Measurements from ENCODE around the gene CHTF18.
"Not testable (repeated sequence)": the region's sequence is repeated elsewhere in the genome, so short reads cannot be mapped to it uniquely, and the experiment has no call there.

The CHTF18 gene

DNA sequence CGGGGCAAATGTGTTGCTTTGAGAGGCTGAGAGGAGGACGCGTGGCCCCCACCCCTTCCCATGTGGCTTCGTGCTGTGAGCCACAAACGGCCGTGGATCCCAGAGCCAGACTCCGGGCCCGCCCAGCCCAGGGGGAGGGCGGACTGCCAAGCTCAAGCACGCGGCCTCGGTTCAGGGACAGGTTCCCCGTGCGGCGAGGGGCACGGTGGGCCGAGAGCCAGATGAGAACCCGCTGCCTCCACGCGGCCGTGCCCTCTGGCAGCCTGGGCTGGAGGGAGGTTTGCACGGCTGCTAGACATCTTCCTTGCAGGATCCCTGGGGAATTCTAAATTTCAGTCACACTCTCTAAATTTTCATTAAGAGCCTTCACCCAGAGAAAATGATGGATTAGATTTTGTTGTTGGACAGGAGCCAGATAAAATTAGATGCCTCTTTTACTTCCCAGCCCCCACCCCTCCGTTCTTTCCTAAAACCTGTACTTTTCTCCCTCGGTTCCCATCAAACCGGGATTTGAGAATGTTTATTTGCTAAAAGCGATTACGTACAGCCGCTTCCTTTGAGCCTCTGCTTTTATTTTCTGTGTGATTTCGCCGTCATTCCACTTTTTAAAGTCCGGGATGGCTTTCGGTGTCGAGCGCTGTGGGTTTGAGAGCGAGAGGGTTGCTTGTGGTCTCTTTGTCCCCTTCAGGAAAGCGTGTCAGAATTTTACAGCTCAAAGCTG, 37.1 kb downstream of the CHTF18 start:
- DNase-seq (ENCODE audit: low read depth in 2 of 2, low spot score in 1 of 2) = no peak

GRCh38 chr16:827513-827912, 39.1 kb downstream of the CHTF18 start:
- DNase-seq (ENCODE audit: low read depth in 2 of 2, low spot score in 1 of 2) = no peak

GRCh38 chr16:828891-829290, 40.5 kb downstream of the CHTF18 start:
- no peak for DNase-seq (ENCODE audit: low read depth in 2 of 2, low spot score in 1 of 2)

DNA sequence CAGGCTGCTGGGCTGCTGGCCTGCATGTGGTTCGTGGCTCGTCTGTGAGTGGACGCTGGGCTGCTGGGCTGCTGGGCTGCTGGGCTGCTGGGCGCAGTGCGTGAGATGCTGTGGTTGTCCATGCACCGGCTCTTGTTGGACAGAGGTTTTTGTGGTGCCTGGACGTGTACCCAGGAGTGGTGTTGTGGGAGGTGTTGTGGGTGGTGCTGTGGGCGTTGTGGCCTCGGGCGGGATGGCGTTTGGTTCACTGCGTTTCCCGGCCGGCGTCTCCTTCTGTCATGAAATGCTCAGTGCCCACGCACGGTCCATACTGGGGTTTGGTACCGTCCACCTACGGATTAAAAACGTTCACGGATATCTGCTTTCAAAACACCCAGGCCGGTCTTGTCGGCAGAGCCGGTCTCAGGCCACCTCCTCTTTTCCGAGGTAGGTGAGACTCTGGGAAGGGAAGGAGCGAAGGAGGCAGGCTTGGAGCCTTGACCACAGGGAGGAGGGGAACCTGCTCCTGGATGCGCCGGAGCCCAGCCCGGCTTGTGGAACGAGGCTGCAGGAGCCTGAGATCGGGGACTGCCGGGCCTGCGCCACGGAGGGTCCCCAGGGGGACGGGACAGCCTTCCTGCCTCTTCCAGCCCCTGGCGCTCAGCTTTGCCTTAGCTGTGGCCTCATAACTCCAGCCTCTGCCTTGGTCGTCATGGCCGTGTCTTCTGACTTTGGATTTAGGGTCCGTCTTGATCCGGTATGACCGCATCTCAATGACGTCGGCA, 41.9 kb downstream of the CHTF18 start:
- no peak for DNase-seq (ENCODE audit: low read depth in 2 of 2, low spot score in 1 of 2)

DNA sequence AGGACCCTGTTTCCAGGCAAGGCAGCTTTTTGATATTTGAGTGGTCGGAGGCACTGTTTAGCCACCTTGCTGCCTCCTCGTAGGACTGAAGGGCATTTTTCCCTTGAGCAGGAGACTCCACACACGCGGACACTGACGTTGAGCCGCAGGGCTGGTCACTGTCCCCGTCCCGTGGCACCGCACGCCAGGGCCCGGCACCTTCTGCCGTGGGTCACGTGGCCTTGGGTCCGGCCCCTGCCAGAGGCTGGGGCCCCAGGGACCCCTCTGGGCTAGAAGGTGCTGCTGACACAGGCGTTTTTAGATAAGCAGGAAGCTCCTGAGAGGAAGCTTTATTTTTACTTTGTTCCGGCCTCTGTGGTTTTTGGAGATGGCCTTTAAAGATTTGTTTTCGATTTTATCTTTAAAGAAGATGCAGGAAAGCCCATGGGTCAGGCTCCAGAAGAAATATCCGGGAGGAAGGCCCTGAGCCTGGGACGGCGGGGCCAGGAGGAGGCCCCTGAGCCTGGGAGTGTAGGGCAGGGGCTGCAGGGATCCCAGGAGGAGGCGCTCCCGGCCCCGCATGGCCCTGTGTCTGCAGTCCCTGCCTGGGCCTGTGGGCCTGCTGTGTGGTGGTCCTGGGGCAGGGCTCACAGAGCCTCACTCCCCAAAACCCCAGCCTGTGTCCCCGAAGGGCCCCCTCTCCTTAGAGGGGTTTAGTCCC, 42.6 kb downstream of the CHTF18 start:
- DNase-seq (ENCODE audit: low read depth in 2 of 2, low spot score in 1 of 2) = no peak

DNA sequence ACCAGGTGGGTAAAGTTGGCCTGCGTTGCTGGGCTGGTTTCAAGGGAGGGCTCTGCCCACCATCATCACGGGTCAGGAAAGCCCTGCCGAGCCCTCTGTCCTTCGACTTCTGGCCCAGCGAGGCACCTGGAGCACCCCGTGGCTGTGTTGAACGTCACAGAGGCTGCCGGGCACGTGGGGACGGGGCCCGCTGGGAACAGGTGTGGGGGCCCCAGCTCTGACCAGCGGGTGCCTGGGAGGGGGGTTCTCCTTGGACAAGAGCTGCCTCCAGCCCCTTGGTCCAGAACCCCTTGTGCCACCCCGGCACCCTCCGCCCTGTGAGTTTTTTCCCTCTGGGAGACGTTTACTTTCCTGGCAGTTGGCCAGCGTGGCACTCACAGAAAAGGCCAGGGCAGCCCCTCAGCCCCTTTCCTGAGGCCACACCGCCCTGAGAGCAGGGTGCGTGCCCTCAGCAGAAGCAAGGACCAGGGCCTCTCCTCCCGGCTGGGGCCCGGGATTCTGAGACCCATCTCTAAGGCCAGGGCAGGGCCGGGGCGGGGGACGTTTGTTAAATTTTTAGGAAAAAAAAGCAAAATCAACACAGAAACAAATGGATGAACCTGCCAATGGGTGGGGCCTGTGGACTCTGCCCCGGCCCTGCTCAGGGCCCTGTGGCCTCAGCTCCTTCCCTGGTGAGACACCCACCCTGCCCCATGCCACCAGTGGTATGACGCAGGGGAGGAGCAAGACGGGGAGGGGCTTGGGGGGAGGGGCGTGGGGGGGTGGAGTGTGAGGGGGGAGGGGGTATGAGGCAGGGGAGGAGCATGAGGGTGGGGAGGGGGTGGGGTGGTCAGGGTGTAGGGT, 43.4 kb downstream of the CHTF18 start:
- no peak for DNase-seq (ENCODE audit: low read depth in 2 of 2, low spot score in 1 of 2)

- DNase-seq (ENCODE audit: low read depth in 2 of 2, low spot score in 1 of 2) = no peak
These were observed 44.4 kb downstream of the CHTF18 start for GRCh38 chr16:832652-833336.

- no peak for DNase-seq (ENCODE audit: low read depth in 2 of 2, low spot score in 1 of 2)
These were observed 45.0 kb downstream of the CHTF18 start for GRCh38 chr16:833411-833810.

DNA sequence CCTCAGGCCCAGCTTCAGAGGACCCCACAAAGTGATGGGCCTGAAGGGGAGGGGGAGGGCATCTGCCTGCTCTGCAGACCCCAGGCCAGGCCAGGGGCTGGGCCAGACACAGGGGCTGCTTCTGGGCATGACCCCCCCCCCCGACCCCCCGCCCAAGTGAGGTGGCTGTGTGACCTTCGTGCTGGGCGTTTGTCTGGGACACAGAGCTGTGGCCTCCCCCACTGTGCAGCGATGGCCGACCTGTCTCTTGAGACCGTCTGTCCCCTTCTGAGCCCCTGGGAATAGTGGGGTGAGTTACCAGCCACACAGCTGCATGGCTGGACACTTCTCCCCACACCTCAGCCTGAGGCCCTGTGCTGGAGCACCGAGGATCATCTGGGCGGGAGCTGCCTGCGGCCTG, 47.0 kb downstream of the CHTF18 start:
- no peak for DNase-seq (ENCODE audit: low read depth in 2 of 2, low spot score in 1 of 2)

DNA sequence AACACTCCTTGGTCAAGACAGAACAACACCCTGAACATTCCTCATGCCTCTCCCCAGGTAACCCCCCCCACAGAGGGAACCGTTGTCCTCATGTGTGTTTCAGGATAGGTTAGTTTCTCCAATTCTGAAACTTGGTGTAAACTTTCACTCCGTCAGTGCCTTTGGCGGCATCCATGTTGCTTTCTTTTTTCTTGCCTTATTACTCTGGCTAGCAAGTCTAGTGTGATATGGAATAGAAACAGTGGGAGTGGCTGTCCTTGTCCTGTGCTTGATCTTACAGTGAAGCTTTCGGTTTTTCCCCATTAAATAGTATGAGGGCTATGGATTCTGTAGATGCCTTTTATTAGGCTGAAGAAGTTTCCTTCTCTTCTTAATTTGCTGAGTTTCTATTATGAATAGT, 47.8 kb downstream of the CHTF18 start:
- no peak for DNase-seq (ENCODE audit: low read depth in 2 of 2, low spot score in 1 of 2)

GRCh38 chr16:836822-837221, 48.4 kb downstream of the CHTF18 start:
- not testable (repeated sequence) for DNase-seq (ENCODE audit: low read depth in 2 of 2, low spot score in 1 of 2)

DNA sequence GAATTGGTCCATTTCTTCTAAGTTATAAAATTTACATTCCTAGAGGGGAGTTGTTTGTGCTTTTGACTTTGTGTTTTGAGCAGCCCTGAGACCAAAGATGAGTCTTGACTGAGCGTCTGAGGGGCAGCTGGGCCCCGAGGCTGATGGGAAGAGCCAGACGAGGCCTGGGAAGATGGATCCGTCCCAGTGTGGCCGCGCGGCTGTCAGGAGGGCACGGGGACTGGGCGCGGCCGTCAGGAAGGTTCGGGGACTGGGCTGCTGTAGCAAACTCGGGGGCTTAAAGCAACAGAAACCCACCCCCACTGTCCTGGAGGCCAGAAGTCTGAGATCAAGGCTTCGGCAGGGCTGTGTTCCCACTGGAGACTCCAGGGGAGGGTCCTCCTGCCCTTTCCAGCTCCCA, 50.3 kb downstream of the CHTF18 start:
- DNase-seq (ENCODE audit: low read depth in 2 of 2, low spot score in 1 of 2) = no peak

GRCh38 chr16:839643-840408, 51.4 kb downstream of the CHTF18 start:
- DNase-seq (ENCODE audit: low read depth in 2 of 2, low spot score in 1 of 2) = no peak

DNA sequence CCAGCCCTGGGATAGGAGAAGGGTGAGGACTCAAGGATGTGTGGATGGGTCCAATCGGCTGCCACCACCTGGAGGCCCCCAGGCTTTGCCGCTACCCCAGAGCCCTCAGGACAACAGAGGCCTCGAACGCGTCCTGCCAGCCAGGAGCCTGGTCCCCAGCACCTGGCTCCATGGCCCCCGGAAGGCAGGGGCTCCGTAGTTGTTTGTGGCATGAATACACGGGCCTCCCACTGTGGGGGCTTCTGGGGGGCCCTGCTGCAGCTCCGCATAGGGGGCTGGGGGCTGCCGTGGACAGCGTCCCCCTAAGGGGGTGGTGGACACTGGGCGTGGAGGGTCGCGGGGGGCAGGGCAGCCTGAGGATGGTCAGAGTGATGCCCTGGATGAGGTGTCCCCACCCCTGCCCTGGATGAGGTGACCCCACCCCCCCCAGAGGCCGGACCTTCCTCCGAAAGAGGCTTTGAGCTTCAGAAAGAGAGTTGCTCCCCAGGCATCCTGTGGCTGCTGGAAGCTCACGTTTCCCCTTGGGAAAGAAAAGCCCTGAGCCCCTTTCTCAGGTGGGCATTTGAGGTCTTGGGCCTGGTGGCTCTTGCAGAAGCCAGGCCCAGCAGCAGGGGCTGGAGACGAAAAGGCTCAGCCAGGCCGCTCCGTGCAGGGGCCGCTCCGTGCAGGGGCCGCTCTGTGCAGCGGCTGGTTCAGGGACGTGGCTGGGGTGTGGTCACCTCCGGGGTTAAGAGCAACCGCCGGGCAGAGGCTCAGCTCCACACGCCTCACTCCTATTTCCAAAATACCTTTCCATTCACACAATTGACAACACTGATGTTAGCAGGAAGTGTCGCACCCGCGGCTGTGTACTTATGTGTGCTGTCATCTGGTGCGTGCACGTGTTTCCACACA, 52.4 kb downstream of the CHTF18 start:
- DNase-seq (ENCODE audit: low read depth in 2 of 2, low spot score in 1 of 2) = no peak

- no peak for DNase-seq (ENCODE audit: low read depth in 2 of 2, low spot score in 1 of 2)
These were observed 53.1 kb downstream of the CHTF18 start for GRCh38 chr16:841455-842060.

GRCh38 chr16:842061-842476, 53.6 kb downstream of the CHTF18 start:
- no peak for DNase-seq (ENCODE audit: low read depth in 2 of 2, low spot score in 1 of 2)

DNA sequence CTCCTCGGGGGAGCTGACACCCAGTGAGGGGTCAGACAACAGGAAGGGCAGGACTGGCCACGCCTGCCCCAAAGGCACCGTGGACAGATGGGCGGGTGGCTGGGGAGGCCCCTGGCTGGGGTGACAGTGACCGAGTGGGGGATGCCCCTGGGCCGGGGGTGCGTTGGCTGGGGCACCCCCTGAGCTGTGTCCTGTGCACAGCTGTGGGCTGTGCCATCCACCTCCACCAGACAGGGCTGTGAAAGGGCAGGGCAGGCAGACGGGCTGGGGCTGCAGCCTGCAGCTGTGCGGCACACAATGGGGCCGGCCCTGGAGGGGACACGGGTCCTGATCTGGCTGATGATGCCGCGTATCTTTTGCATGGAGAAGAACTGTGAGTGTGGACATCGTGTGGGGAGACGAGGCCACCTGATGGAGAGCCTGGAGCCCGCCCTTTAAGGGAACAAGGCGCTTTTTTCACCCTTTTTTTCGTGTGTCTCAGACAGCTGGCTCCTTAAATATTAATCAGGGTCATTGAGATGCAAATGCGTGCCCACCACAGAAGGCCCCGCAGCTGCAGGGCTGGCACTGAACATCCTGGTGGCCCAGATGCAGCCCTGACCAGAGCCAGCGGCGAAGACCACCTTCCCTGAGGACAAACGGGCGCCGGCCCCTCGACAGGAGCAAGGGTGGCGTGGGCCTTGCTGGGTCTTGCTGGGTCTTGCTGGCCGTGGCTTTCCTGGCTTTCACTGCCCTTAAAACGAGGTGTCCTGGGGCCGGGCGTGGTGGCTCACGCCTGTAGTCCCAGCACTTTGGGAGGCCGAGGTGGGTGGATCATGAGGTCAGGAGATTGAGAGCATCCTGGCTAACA, 54.5 kb downstream of the CHTF18 start:
- no peak for DNase-seq (ENCODE audit: low read depth in 2 of 2, low spot score in 1 of 2)

DNA sequence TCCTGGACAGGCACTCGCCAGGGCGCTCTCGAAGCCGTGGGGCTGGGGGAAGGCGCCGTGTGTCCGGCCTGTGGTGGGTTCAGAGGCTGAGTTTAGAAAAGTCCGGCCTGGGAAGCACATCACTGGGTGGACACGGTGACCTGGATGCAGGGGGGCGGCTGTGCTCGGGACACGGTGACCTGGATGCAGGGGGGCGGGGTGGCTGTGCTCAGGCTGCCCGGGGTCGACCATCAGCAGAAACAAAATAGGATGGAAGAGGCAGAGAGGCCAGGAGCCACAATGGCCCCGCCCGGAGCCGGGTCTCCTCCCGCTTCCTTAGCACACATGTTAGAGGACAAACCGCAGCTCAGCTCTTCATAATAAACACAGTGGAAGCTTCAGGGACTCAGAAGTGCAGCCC, 55.4 kb downstream of the CHTF18 start:
- DNase-seq (ENCODE audit: low read depth in 2 of 2, low spot score in 1 of 2) = no peak
